HG03354 (cell line): ENCODE results near the gene SNRPF.
"Not testable (repeated sequence)": the region's sequence is repeated elsewhere in the genome, so short reads cannot be mapped to it uniquely, and the experiment has no call there.

ENCODE experiments used
- ATAC-seq: cut with Tn5 transposase; IDR thresholded peaks from one replicate; pipeline ENCODE4 v1.9.1; 2021; ENCODE audit warnings: mild to moderate bottlenecking; ENCODE audit not compliant: unreplicated experiment, poor library complexity, severe bottlenecking

Gene SNRPF

GRCh38 chr12:95858451-95859343 lies at the start of gene SNRPF:
SNRPF (plus strand) TSS chr12:95858952; CDS start chr12:95859074, 122 bp downstream.
- ATAC-seq = peak; percentile 100

GRCh38 chr12:95809000-95809680 lies 49.6 kb upstream of the SNRPF start:
- ATAC-seq = no peak

DNA sequence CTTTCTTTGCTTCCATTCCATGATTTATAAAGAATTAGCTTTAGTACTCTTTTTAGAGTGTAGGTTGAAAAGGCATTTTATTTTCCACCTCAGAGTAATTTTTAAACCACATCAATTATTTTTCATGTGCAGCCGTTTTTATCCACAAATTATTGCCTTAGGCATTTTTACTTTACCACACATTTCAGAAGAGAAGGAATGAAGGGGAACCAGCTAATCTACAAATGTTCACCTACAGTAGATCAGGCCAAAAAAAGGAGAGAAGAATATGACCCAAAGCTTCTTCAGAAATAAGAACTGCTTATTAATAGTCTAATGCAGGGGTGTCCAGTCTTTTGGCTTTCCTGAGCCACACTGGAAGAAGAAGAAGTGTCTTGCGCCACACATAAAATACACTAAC lies 48.3 kb upstream of the SNRPF start:
- no peak for ATAC-seq

DNA sequence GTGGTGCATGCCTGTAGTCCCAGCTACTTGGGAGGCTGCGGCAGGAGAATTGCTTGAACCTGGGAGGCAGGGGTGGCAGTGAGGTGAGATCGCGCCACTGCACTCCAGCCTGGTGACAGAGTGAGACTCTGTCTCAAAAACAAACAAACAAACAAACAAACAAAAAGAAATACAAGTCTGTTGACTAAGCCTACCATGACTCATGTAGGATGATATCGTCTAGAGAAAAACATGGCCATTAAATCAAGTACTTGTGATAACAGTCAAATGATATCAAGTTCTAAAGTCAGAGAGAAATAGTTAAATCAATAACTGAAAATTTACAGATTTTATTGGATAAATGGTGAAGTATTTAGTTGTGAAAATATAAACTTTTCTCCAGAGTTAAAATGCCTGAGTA lies 46.6 kb upstream of the SNRPF start:
- ATAC-seq = not testable (repeated sequence)

- no peak for ATAC-seq
These were observed 43.0 kb upstream of the SNRPF start for GRCh38 chr12:95815632-95816212.

DNA sequence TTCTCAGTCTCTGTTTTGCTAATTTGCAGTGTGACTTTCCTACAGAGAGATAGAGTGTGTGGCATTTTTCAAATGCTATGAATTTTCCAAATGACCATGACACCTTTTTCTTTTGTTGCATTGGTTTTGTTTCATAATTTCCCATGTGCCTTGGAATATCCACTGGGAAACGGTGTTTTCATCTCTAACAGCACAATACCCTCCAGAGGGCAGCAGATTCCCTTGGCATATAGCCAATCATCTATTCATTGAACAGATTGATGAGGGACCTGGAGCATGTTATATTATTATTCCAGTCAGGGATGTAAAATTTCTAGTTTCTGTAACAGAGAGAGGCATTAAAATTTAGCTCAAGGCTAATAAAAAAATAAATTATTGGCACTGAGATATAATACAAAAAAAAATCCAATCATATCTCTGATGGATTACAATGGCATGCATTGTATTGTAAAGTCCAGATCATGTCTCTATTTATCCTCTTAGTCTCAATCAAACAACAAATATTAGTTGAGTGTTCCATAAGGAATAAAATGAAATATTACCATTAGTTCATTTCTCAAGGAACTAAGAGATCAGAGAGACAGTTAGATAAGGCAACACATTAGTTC lies 38.6 kb upstream of the SNRPF start:
- ATAC-seq = no peak

- ATAC-seq = no peak
These were observed 29.4 kb upstream of the SNRPF start for GRCh38 chr12:95829395-95829794.

- no peak for ATAC-seq
These were observed 28.2 kb upstream of the SNRPF start for GRCh38 chr12:95830335-95831089.

DNA sequence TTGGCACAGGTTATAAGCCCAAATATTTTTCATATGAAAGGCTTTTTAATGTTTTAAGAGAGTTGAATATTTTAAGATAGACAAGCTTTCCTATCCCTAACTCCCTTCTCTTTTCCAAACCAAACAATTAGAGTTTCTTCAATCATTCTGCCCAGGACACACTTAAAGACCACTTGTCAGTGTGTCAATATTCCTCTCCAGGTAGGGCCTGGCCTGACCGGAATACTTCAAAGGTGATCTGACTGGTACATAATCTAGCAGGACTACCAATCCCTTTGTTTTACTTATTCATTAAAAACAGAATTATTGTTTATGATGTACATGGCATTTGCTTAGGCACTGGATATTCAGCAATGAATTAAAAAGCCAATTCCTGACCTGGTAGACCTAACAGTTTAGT lies 24.2 kb upstream of the SNRPF start:
- no peak for ATAC-seq

DNA sequence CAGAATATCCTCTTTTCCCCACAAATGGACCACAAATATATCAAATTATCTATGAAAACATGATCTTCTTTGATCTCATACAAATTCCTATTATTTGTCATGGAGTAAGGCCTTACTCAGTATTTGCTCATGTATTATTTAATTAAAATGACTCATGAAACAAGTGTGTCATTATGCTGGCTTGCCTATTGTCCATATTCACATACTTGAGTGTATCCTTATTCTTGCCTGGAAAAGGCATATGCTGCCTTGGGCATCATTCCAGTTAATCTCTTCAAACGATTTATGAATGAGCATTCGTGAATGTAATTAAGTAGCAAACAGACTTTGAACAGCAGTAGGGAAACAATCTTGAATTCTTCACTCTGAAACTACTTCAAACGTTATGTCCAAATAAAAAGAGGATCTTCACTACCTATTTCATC lies 22.6 kb upstream of the SNRPF start:
- ATAC-seq = no peak

GRCh38 chr12:95836630-95837239 lies 22.0 kb upstream of the SNRPF start:
- no peak for ATAC-seq

- no peak for ATAC-seq
These were observed 21.3 kb upstream of the SNRPF start for GRCh38 chr12:95837240-95838038.

GRCh38 chr12:95838125-95838524 lies 20.6 kb upstream of the SNRPF start:
- no peak for ATAC-seq

- not testable (repeated sequence) for ATAC-seq
These were observed 16.3 kb upstream of the SNRPF start for GRCh38 chr12:95842426-95842825.

DNA sequence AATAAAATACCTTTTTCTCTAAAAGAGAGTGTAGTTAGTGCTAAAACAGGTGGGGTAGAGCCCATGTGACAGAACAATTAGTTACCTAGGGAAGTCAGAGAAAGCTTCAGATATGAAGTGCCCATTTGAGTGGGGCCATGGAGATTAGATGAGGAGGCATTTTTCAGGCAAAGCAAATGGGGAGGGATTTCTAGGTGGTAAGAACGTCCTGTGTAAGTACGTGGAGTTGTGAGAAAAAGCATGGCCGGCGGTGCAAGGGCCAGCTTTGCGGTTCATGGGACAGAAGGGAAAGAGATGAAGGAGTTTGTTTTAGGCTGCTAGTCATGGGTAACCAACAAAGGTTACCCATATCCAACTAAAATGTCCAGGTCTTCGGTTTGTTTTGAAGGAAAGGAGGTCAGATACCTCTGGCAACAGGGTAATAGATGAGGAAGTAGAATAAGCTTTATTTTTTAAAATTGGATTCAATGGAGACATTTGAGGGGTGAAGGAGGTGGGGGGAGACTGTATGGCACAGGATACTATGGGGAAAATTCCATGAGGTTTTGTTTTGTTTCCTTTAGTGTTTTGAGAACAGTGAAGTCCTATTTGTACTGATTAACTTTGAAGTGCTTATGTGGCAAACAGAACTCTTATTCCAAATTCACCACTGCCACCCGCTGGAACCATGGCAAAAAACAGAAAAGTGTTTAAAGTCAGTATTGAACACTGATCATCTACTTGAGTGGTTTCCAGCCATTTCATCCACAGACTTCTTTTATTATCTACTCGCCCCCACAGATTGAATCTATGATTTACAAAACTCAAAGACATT lies 10.0 kb upstream of the SNRPF start:
- no peak for ATAC-seq

- ATAC-seq = no peak
These were observed 7.1 kb upstream of the SNRPF start for GRCh38 chr12:95851606-95852005.

DNA sequence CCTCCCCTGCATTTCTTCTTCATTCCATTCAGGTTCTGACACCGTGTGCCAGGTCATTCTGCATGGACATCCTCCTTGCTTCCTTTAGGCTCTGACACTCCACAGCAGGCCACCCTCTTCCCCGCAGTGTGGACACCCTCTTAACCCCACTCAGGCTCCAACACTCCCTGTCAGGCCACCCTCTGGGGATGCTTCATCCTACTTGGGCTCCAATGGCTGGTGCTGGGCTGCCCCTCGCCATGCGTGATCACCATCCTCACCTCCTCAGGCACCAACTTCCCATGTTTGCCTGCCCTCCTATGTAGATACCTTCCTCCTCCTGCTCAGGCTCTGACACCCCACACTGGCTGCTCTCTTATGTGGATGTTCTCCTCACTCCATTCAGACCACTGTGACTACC lies 6.6 kb upstream of the SNRPF start:
- ATAC-seq = no peak

- ATAC-seq = no peak
These were observed 1.6 kb upstream of the SNRPF start for GRCh38 chr12:95857156-95857555.
